Nephron (organoid): ENCODE measurements around the gene TRAPPC12.

Experiments
- H3K27ac Mint-ChIP-seq, 3 experiments: 2 replicates each; pipeline ENCODE4 v1.8.0; 2020; ENCODE audit warnings: mixed read lengths in 3 of 3, mild to moderate bottlenecking in 2 of 3, moderate library complexity in 1 of 3
- H3K27me3 Mint-ChIP-seq: 2 replicates; pipeline ENCODE4 v1.8.0; 2021; ENCODE audit warnings: low read depth, mild to moderate bottlenecking, moderate library complexity, mixed read lengths
- H3K36me3 Mint-ChIP-seq: 2 replicates; pipeline ENCODE4 v1.8.0; 2020; ENCODE audit warnings: low read depth, mixed read lengths
- H3K4me1 Mint-ChIP-seq: 2 replicates; pipeline ENCODE4 v1.8.0; 2020; ENCODE audit warnings: mixed read lengths
- H3K4me3 Mint-ChIP-seq, 3 experiments: 2 replicates each; pipeline ENCODE4 v1.8.0; 2020; ENCODE audit warnings: mild to moderate bottlenecking in 3 of 3, mixed read lengths in 3 of 3, moderate library complexity in 2 of 3
- H3K9me3 Mint-ChIP-seq: 2 replicates; pipeline ENCODE4 v1.8.0; 2020; ENCODE audit warnings: mixed read lengths
- TF ChIP-seq, protein P1 (sequence below), 3 experiments: fragments of 200-600 bp; sonication (generic); IDR thresholded peaks; one replicate each; pipeline ENCODE4 v1.5.0; 2021; ENCODE audit warnings: antibody characterized with exemption in 3 of 3; ENCODE audit not compliant: unreplicated experiment in 3 of 3

TRAPPC12 gene

DNA sequence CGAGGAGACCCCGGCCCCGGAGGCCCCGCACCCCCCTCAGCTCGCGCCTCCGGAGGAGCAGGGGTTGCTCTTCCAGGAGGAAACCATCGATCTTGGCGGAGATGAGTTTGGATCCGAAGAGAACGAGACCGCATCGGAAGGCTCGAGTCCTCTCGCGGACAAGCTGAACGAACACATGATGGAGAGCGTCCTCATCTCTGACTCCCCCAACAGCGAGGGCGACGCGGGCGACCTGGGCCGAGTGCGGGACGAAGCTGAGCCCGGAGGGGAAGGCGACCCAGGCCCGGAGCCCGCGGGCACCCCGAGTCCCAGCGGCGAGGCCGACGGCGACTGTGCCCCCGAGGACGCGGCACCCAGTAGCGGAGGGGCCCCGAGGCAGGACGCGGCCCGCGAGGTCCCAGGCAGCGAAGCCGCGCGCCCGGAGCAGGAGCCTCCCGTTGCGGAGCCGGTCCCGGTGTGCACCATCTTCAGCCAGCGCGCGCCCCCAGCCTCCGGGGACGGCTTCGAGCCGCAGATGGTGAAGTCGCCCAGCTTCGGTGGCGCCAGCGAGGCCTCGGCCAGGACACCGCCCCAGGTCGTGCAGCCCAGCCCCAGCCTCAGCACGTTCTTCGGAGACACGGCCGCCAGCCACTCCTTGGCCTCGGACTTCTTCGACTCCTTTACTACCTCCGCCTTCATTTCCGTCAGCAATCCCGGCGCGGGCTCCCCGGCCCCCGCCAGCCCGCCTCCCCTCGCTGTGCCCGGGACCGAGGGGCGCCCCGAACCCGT is 8.3 kb downstream of the TRAPPC12 start:
- peaks cover 63% of the 10 kb centered on the region for H3K36me3 Mint-ChIP-seq
- TF ChIP-seq, protein P1, sequence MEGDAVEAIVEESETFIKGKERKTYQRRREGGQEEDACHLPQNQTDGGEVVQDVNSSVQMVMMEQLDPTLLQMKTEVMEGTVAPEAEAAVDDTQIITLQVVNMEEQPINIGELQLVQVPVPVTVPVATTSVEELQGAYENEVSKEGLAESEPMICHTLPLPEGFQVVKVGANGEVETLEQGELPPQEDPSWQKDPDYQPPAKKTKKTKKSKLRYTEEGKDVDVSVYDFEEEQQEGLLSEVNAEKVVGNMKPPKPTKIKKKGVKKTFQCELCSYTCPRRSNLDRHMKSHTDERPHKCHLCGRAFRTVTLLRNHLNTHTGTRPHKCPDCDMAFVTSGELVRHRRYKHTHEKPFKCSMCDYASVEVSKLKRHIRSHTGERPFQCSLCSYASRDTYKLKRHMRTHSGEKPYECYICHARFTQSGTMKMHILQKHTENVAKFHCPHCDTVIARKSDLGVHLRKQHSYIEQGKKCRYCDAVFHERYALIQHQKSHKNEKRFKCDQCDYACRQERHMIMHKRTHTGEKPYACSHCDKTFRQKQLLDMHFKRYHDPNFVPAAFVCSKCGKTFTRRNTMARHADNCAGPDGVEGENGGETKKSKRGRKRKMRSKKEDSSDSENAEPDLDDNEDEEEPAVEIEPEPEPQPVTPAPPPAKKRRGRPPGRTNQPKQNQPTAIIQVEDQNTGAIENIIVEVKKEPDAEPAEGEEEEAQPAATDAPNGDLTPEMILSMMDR (IDR thresholded peaks at IDR 0.05; ENCODE audit: unreplicated experiment in 3 of 3): no peak
- H3K4me1 Mint-ChIP-seq: peaks cover 6% of the 10 kb centered on the region
- no peaks in the 10 kb centered on the region for H3K27me3 Mint-ChIP-seq
- peaks cover 13% of the 10 kb centered on the region for H3K9me3 Mint-ChIP-seq
- H3K27ac Mint-ChIP-seq: no peak overlapping the region
- no peak overlapping the region for H3K4me3 Mint-ChIP-seq

DNA sequence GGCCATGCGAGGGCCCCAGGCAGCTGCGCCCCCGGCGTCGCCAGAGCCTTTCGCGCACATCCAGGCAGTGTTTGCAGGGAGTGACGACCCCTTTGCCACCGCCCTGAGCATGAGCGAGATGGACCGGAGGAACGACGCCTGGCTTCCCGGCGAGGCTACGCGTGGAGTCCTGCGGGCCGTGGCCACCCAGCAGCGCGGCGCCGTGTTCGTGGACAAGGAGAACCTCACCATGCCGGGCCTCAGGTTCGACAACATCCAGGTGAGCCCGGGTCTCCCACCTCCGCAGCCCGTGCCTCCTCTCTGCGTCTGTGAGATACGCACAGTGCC is 8.9 kb downstream of the TRAPPC12 start:
- Mint-ChIP-seq H3K4me1 (peaks cover 6% of the 10 kb centered on the region), H3K36me3 (peaks cover 65% of the 10 kb centered on the region), H3K9me3 (peaks cover 17% of the 10 kb centered on the region), H3K27me3 (no peaks in the 10 kb centered on the region), H3K4me3 (no peak overlapping the region), H3K27ac (no peak overlapping the region)
- TF ChIP-seq, protein P1 (IDR thresholded peaks at IDR 0.05; ENCODE audit: unreplicated experiment in 3 of 3): no peak

DNA sequence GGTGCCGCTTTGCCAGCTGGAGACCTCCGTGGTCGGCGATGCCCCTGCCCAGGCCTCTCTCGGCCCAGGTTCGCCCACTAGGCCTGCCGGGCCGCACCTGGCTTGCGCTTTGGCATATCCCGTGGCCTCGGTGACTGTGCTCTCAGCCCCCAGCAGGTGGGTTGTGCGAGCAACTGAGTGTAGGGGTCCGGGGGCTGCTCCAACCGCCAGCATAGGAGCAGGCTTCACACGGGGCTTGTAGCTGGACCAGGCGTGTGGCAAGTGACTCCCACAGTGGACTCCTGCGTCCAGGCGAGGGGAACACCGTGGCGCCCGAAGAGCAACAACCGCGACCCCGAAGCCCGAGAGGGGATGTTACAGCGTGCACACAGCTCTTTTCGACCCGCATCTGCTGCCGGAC is 9.7 kb downstream of the TRAPPC12 start:
- Mint-ChIP-seq H3K9me3 (peaks cover 23% of the 10 kb centered on the region), H3K4me3 (no peak overlapping the region), H3K4me1 (peaks cover 6% of the 10 kb centered on the region), H3K27me3 (no peaks in the 10 kb centered on the region), H3K27ac (no peak overlapping the region), H3K36me3 (peaks cover 70% of the 10 kb centered on the region)
- TF ChIP-seq, protein P1 (IDR thresholded peaks at IDR 0.05; ENCODE audit: unreplicated experiment in 3 of 3): no peak

DNA sequence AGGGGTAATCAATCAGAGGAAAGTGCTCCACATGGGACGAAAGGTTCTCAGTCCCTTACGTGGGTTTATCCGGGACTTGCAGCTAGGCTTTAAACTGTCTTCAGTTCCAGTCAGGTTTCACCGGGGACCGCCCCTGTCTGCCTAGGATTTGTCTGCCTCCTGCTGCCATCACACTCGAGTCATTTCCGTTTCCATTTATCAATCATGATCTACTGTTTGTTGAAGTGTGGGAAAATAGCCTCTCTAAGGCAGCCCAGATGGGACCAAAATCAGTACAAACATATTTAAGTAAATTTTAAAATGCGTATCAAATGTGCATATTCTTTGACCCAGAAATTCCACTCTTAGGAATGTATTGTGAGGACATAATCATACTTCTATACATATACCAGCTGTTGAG is 10.5 kb downstream of the TRAPPC12 start:
- Mint-ChIP-seq H3K27me3 (no peaks in the 10 kb centered on the region), H3K27ac (no peak overlapping the region), H3K36me3 (peaks cover 78% of the 10 kb centered on the region), H3K4me1 (peaks cover 6% of the 10 kb centered on the region), H3K9me3 (peaks cover 31% of the 10 kb centered on the region), H3K4me3 (no peak overlapping the region)
- TF ChIP-seq, protein P1 (IDR thresholded peaks at IDR 0.05; ENCODE audit: unreplicated experiment in 3 of 3): no peak

DNA sequence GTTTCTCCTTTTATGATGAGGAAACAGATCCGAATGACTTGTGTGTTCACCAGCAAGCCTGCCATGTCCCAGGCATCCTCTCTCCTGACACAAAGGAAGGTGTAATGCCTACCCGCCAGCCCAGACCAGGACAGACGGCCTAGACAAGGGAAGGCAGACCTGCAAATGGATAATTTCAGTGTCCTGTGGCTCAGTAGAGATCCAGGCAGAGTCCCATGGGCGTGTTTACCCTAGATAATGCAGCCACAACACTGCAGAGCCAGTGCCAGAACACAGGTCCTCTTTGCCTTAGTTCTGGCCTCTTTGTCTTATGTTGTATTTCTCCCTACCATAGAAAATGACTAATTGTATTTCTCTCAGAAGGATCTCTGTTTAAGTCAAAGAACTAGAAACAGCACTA is 12.7 kb downstream of the TRAPPC12 start:
- no peak overlapping the region for H3K27ac Mint-ChIP-seq
- H3K4me3 Mint-ChIP-seq: no peak overlapping the region
- H3K36me3 Mint-ChIP-seq: peaks cover 90% of the 10 kb centered on the region
- H3K4me1 Mint-ChIP-seq: no peaks in the 10 kb centered on the region
- no peaks in the 10 kb centered on the region for H3K27me3 Mint-ChIP-seq
- TF ChIP-seq, protein P1 (IDR thresholded peaks at IDR 0.05; ENCODE audit: unreplicated experiment in 3 of 3): no peak
- peaks cover 45% of the 10 kb centered on the region for H3K9me3 Mint-ChIP-seq

DNA sequence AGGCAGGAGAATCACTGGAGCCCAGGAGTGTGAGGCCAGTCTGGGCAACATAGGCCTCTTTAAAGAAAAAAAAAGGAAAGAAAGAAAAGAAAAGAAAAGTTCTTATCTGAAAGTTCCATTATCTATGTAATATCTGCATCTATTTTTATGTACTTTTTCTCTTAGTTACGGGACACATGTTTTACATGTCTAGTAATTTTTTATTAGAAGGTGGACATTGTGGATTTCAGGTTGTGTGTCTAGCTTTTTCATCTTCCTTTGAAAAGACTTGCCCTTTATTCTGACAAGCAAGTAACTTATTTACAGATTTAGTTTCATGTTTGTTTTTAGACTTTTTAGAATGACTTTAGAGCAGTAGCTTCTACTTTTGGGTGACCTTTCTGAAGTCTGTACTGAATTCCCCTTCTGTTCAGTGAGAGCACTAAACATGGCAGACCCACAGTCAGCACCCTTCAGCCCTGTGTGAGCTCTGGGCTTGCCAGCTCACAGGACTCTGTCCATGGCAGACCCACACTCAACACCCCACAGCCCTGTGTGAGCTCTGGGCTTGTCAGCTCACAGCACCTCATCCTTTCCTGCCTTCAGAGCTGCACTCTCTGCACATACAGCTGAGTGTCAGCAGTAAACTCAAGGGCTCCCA is 17.5 kb downstream of the TRAPPC12 start:
- peaks cover 84% of the 10 kb centered on the region for H3K36me3 Mint-ChIP-seq
- no peak overlapping the region for H3K27ac Mint-ChIP-seq

More for the DNA sequence above, 17.5 kb downstream of the TRAPPC12 start:
- TF ChIP-seq, protein P1 (IDR thresholded peaks at IDR 0.05; ENCODE audit: unreplicated experiment in 3 of 3): no peak
- Mint-ChIP-seq H3K4me1 (peaks cover 20% of the 10 kb centered on the region), H3K27me3 (no peaks in the 10 kb centered on the region), H3K9me3 (peaks cover 54% of the 10 kb centered on the region), H3K4me3 (no peak overlapping the region)
